ENCODE results near the gene SPEN.
"Not testable (repeated sequence)": the region's sequence is repeated elsewhere in the genome, so short reads cannot be mapped to it uniquely, and the experiment has no call there.

SPEN gene

DNA sequence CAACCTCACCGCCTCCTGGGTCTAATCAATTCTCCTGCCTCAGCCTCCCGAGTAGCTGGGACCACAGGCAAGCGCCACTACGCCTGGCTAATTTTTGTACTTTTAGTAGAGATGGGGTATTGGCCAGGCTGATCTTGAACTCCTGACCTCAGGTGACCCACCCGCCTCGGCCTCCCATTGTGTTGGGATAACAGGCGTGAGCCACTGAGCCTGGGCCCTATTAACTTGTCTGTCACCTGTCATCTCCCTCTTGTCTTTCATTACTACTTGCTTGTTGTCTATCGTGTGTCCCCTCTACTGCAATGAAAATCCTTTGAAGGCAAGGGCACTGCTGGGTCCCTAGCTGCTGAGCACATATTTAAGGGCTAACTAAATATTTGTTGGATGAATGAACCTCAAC is 43.4 kb upstream of the SPEN start:
- TF ChIP-seq CTCF (conservative IDR thresholded peaks at IDR 0.05; ENCODE audit: control insufficient read depth, insufficient read depth, low read depth, low read length): no peak
- DNase-seq (ENCODE audit: low read depth): no peak
- H3K4me3 ChIP-seq (ENCODE audit: control insufficient read depth, low read depth, low read length): no peak overlapping the region

GRCh38 chr1:15807121-15807520 is 40.4 kb upstream of the SPEN start:
- H3K4me3 ChIP-seq (ENCODE audit: control insufficient read depth, low read depth, low read length): no peak overlapping the region
- no peak for DNase-seq (ENCODE audit: low read depth)
- no peak for TF ChIP-seq CTCF (conservative IDR thresholded peaks at IDR 0.05; ENCODE audit: control insufficient read depth, insufficient read depth, low read depth, low read length)

- DNase-seq (ENCODE audit: low read depth); H3K4me3 ChIP-seq (ENCODE audit: control insufficient read depth, low read depth, low read length): not testable (repeated sequence)
Measured at GRCh38 chr1:15807549-15807948, 40.0 kb upstream of the SPEN start, which contains the start of gene UQCRHL. UQCRHL (minus strand) TSS chr1:15807649; CDS start chr1:15807649, 0 bp downstream.

DNA sequence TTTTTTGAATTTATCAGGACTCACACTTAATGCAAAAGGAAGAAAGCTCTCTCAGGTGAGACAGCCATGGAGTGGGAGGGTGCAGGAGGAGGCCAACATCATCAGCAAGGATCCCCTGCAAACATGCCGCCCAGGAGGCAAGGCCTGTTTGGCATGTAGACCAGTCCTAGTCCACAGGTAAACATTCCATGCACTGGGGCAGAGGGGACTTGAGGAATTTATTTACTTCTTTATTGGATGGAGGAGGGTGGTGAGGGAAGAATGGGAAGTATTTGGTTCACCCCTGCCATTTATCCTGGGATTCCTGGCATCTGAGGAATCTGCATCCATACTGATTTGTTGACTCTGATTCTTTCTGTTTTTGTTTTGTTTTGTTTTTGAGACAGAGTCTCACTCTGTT is 38.6 kb upstream of the SPEN start:
- H3K4me3 ChIP-seq (ENCODE audit: control insufficient read depth, low read depth, low read length): no peak overlapping the region
- no peak for DNase-seq (ENCODE audit: low read depth)
- no peak for TF ChIP-seq CTCF (conservative IDR thresholded peaks at IDR 0.05; ENCODE audit: control insufficient read depth, insufficient read depth, low read depth, low read length)

DNA sequence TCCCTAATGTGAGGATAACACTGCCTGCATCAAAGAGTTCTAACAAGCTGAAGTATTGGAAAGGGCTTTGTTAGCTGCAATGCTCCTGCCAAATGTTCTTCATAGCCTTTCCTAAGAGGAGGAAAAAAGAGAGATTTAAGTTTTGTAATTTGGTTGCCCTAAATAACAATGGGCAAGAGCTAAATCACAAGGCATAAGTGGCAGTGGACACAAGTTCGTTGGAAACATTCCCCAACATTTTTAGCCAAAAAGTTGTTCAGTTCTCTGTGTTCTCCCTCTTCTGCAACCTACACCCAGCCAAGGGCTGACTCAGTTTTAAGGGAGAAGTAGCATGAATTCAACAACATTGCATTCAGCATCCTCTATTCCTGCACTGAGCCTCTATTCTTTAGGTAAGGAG is 37.4 kb upstream of the SPEN start:
- DNase-seq (ENCODE audit: low read depth): no peak
- H3K4me3 ChIP-seq (ENCODE audit: control insufficient read depth, low read depth, low read length): no peak overlapping the region
- TF ChIP-seq CTCF (conservative IDR thresholded peaks at IDR 0.05; ENCODE audit: control insufficient read depth, insufficient read depth, low read depth, low read length): no peak

- no peak for TF ChIP-seq CTCF (conservative IDR thresholded peaks at IDR 0.05; ENCODE audit: control insufficient read depth, insufficient read depth, low read depth, low read length)
- no peak for DNase-seq (ENCODE audit: low read depth)
- no peak overlapping the region for H3K4me3 ChIP-seq (ENCODE audit: control insufficient read depth, low read depth, low read length)
Measured at GRCh38 chr1:15816674-15817073, 30.8 kb upstream of the SPEN start.

DNA sequence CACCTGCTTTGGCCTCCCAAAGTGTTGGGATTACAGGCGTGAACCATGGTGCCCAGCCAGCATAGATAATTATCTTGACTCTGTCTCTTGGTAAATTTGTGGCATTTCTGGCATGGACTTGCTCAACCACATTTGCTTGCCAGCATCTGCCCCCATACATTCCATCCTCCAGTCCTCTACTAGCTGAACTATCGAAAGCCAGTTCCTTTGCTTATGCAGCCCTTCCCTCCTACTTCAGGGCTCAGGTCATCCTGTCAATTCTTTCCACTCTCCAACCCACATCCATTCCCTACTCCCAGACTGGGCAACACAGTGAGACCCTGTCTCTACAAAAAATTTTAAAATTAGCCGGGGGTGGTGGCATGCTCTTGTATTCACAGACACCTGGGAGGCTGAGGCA is 27.0 kb upstream of the SPEN start:
- H3K4me3 ChIP-seq (ENCODE audit: control insufficient read depth, low read depth, low read length): no peak overlapping the region
- no peak for DNase-seq (ENCODE audit: low read depth)
- no peak for TF ChIP-seq CTCF (conservative IDR thresholded peaks at IDR 0.05; ENCODE audit: control insufficient read depth, insufficient read depth, low read depth, low read length)
